Activated CD8-positive, alpha-beta memory T cell treated with anti-CD3 and anti-CD28 coated beads, Interleukin-2, amount 10 ng/mL, durations not matched to agents 7 days and 5 days (primary cell): ENCODE measurements around the gene U2SURP. TPM values are rescaled to one million over a fixed set of nuclear protein-coding genes. Genes with fewer than 3 reads are reported as not detected.
"Not testable (repeated sequence)": the region's sequence is repeated elsewhere in the genome, so short reads cannot be mapped to it uniquely, and the experiment has no call there.

ENCODE experiments used
- ATAC-seq: fragments of 150-1000 bp; cut with Tn5 transposase; one replicate; pipeline ENCODE4 v1.10.0; 2021; ENCODE audit warnings: moderate library complexity
- CTCF ChIA-PET: fragments of 350-600 bp; sonication (Branson Sonifier 250); formaldehyde crosslinking; loops from one replicate; lab custom pipeline; 2021; ENCODE audit warnings: antibody characterized with exemption; lab: Charles Lee
- DNase-seq: peaks from one replicate; pipeline ENCODE4 v3.0.0-alpha.2; 2020
- H3K27ac Mint-ChIP-seq: one replicate; pipeline ENCODE4 v1.8.0; 2021; ENCODE audit warnings: mild to moderate bottlenecking, mixed read lengths
- H3K27me3 Mint-ChIP-seq: one replicate; pipeline ENCODE4 v1.8.0; 2021; ENCODE audit warnings: mixed read lengths
- H3K36me3 Mint-ChIP-seq: one replicate; pipeline ENCODE4 v1.8.0; 2021; ENCODE audit warnings: mild to moderate bottlenecking, mixed read lengths
- H3K4me1 Mint-ChIP-seq: one replicate; pipeline ENCODE4 v1.8.0; 2021; ENCODE audit warnings: mixed read lengths
- H3K4me3 Mint-ChIP-seq: one replicate; pipeline ENCODE4 v1.8.0; 2021; ENCODE audit warnings: mild to moderate bottlenecking, moderate library complexity, mixed read lengths
- H3K9me3 Mint-ChIP-seq: one replicate; pipeline ENCODE4 v1.8.0; 2022; ENCODE audit warnings: low read depth, mixed read lengths
- total RNA-seq, 2 experiments: library from RNA; stranded (reverse); gene quantifications; one replicate each; pipeline ENCODE4 v1.2.3, GENCODE V29; 2021

Gene U2SURP
- total RNA-seq, 2 experiments from 2014 or later, result 155 to 163 TPM

GRCh38 chr3:143002083-143002712 lies 828 bp downstream of the U2SURP start:
- CTCF ChIA-PET, result interaction anchor here (0.9 to 4.7 kb wide), 13 partner anchors 8 to 1771 kb away, joined by 3 to 38 read pairs (median 4); partner anchors contain the start of genes ATR, DIPK2A and PXYLP1
- Mint-ChIP-seq H3K36me3 (peaks cover 5% of the 10 kb centered on the region), H3K4me1 (peaks cover 44% of the 10 kb centered on the region), H3K9me3 (no peaks in the 10 kb centered on the region), H3K27me3 (peaks cover 7% of the 10 kb centered on the region), H3K4me3 (peak overlapping the region; percentile 98), H3K27ac (peak overlapping the region; percentile 98)
- ATAC-seq, result peak; percentile 51
- DNase-seq, result peak; percentile 56

DNA sequence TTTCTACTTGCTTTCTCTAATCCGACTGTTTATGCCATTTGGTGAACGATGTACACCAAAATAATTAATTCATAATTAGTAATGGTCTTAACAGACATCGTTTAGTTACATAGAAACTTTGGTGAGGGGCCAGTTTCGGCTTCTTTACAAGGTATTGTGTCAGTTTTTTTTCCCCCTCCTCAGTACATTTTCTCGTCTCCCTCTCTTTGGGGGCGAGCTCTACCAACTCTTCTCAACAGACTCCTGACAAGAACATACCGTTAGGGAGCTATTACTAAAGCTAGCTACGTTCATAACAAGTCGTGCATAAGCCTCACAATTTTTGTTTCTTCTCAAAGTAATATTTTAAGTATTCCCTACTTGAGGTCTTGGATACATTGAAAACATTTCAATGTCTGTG lies 1.4 kb downstream of the U2SURP start:
- no peak for ATAC-seq
- peaks cover 7% of the 10 kb centered on the region for H3K36me3 Mint-ChIP-seq
- CTCF ChIA-PET, result interaction anchor here (0.9 to 4.7 kb wide), 7 partner anchors 11 to 969 kb away, joined by 3 to 38 read pairs (median 4); partner anchors contain the start of gene DIPK2A
- H3K27me3 Mint-ChIP-seq, result peaks cover 2% of the 10 kb centered on the region
- H3K4me3 Mint-ChIP-seq, result peak overlapping the region; percentile 98
- peak overlapping the region; percentile 98 for H3K27ac Mint-ChIP-seq
- H3K4me1 Mint-ChIP-seq, result peaks cover 48% of the 10 kb centered on the region
- no peaks in the 10 kb centered on the region for H3K9me3 Mint-ChIP-seq
- no peak for DNase-seq

GRCh38 chr3:143004823-143005222 lies 3.5 kb downstream of the U2SURP start:
- peaks cover 7% of the 10 kb centered on the region for H3K36me3 Mint-ChIP-seq
- CTCF ChIA-PET, result interaction anchor here (4.7 kb wide), 1 partner anchor 9 kb away, joined by 38 read pairs; no protein-coding TSS in a partner anchor
- H3K9me3 Mint-ChIP-seq, result no peaks in the 10 kb centered on the region
- H3K27ac Mint-ChIP-seq, result peak overlapping the region; percentile 77
- peak overlapping the region; percentile 58 for H3K4me3 Mint-ChIP-seq
- peaks cover 56% of the 10 kb centered on the region for H3K4me1 Mint-ChIP-seq
- no peaks in the 10 kb centered on the region for H3K27me3 Mint-ChIP-seq
- no peak for ATAC-seq
- no peak for DNase-seq

GRCh38 chr3:143010024-143010423 lies 8.7 kb downstream of the U2SURP start:
- H3K4me3 Mint-ChIP-seq, result no peak overlapping the region
- peaks cover 65% of the 10 kb centered on the region for H3K4me1 Mint-ChIP-seq
- no peak overlapping the region for H3K27ac Mint-ChIP-seq
- no peak for DNase-seq
- peaks cover 25% of the 10 kb centered on the region for H3K36me3 Mint-ChIP-seq
- no peaks in the 10 kb centered on the region for H3K9me3 Mint-ChIP-seq
- H3K27me3 Mint-ChIP-seq, result no peaks in the 10 kb centered on the region
- ATAC-seq, result no peak
- CTCF ChIA-PET, result interaction anchor here (0.7 to 1.4 kb wide), 2 partner anchors 9 to 431 kb away, joined by 3 read pairs; partner anchors contain the start of genes ATR and U2SURP

- H3K4me1 Mint-ChIP-seq, result peaks cover 58% of the 10 kb centered on the region
- peak overlapping the region; percentile 17 for H3K4me3 Mint-ChIP-seq
- no peaks in the 10 kb centered on the region for H3K9me3 Mint-ChIP-seq
- no peaks in the 10 kb centered on the region for H3K27me3 Mint-ChIP-seq
- CTCF ChIA-PET, result interaction anchor here (5.9 kb wide), 1 partner anchor 9 kb away, joined by 38 read pairs; the partner anchor contains the start of gene U2SURP
- H3K27ac Mint-ChIP-seq, result peak overlapping the region; percentile 78
- DNase-seq, result no peak
- ATAC-seq, result no peak
- H3K36me3 Mint-ChIP-seq, result peaks cover 27% of the 10 kb centered on the region
These were observed 10.3 kb downstream of the U2SURP start for GRCh38 chr3:143011705-143012104.

DNA sequence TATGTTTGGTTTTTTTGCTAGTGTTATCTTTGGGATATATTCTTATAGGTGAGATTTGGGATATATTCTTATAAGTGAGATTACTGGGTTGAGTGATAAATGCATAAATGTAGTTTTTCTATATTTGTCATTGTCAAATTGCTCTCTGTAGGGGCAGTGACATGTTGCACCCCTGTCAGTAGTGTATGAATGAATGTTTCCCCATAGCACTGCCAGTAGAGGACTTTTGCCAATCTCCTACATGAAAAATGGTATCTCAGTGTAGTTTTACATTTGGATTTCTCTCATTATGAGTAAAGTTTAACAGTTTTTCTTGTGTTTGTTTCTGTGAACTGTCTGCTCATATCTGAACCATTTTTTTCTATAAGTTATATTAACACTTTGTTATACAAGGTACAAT lies 13.6 kb downstream of the U2SURP start:
- DNase-seq (no peak), ATAC-seq (no peak)
- Mint-ChIP-seq H3K9me3 (no peaks in the 10 kb centered on the region), H3K27me3 (no peaks in the 10 kb centered on the region), H3K27ac (no peak overlapping the region), H3K4me3 (no peak overlapping the region), H3K4me1 (peaks cover 40% of the 10 kb centered on the region), H3K36me3 (peaks cover 44% of the 10 kb centered on the region)
- CTCF ChIA-PET, result interaction anchor here (5.9 kb wide), 1 partner anchor 12 kb away, joined by 38 read pairs; the partner anchor contains the start of gene U2SURP

GRCh38 chr3:143016321-143016972 lies 15.1 kb downstream of the U2SURP start:
- no peak overlapping the region for H3K27ac Mint-ChIP-seq
- H3K36me3 Mint-ChIP-seq, result peaks cover 47% of the 10 kb centered on the region
- ATAC-seq (no peak), DNase-seq (no peak)
- H3K4me3 Mint-ChIP-seq, result no peak overlapping the region
- no peaks in the 10 kb centered on the region for H3K9me3 Mint-ChIP-seq
- H3K27me3 Mint-ChIP-seq, result no peaks in the 10 kb centered on the region
- H3K4me1 Mint-ChIP-seq, result peaks cover 25% of the 10 kb centered on the region
- CTCF ChIA-PET, result interaction anchor here (0.6 to 5.9 kb wide), 2 partner anchors 9 to 14 kb away, joined by 3 to 38 read pairs; partner anchors contain the start of gene U2SURP

GRCh38 chr3:143024351-143024960 lies 23.1 kb downstream of the U2SURP start:
- CTCF ChIA-PET, result interaction anchor here (1.0 to 1.6 kb wide), 2 partner anchors 8 to 22 kb away, joined by 3 to 4 read pairs; no protein-coding TSS in a partner anchor
- Mint-ChIP-seq H3K4me3 (no peak overlapping the region), H3K36me3 (peaks cover 65% of the 10 kb centered on the region), H3K9me3 (no peaks in the 10 kb centered on the region), H3K27me3 (no peaks in the 10 kb centered on the region), H3K4me1 (no peaks in the 10 kb centered on the region), H3K27ac (no peak overlapping the region)
- ATAC-seq (no peak), DNase-seq (no peak)

DNA sequence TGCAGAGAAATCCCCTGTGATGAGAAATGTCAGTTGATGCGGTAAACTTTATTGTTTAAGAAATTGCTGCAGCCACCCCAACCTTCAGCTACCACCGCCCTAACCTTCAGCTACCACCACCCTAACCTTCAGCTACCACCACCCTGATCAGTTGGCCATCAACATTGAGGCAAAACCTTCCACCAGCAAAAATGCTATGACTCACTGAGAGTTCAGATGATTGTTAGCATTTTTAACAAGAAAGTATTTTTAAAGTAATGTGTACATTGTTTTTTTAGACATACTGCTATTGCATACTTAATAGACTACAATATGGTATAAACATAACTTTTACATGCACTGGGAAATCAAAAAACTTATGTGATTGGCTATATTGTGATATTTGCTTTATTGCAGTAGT lies 30.0 kb downstream of the U2SURP start:
- CTCF ChIA-PET, result no interaction called here
- no peak for DNase-seq
- H3K27ac Mint-ChIP-seq, result no peak overlapping the region

GRCh38 chr3:143031796-143032387 lies 30.5 kb downstream of the U2SURP start:
- H3K9me3 Mint-ChIP-seq, H3K27me3 Mint-ChIP-seq, DNase-seq, H3K27ac Mint-ChIP-seq, CTCF ChIA-PET, ATAC-seq, H3K4me3 Mint-ChIP-seq: not testable (repeated sequence)
- H3K36me3 Mint-ChIP-seq, result peaks cover 61% of the 10 kb centered on the region
- peaks cover 13% of the 10 kb centered on the region for H3K4me1 Mint-ChIP-seq

More for the DNA sequence above, 30.0 kb downstream of the U2SURP start:
- Mint-ChIP-seq H3K4me1 (peaks cover 8% of the 10 kb centered on the region), H3K9me3 (no peaks in the 10 kb centered on the region), H3K36me3 (peaks cover 58% of the 10 kb centered on the region), H3K27me3 (no peaks in the 10 kb centered on the region), H3K4me3 (no peak overlapping the region)
- ATAC-seq, result no peak

DNA sequence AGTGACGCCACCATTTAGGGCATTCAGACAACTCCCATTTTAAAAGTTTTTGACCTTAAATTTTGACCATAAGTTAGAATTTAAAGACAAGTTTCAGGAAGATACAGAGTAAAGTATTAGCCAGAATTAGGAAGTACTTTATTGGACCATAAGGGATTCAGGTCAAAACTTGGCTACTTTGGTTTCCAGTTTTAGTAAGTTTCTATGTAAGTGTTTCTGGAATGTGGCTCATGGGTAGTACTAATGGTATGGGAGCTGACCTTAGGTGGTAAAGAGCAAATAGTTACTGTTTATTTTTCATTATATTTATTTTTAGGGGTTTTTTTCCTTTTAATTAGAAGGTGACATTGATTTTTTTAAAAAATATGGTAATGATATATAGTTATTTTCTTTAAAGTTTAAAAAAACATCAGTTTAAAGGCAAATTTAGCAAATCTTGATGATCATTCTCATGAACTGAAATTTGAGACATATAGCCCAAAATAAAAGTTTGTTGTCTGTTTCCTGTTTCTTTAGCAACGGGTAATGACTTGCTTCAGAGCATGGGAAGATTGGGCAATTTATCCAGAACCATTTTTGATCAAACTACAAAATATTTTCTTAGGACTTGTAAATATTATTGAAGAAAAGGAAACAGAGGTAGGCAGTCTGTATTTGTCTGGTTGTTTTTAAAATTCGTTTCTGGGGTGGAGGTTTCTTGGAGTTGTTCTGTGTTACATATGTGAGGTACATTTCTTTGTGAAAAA lies 34.3 kb downstream of the U2SURP start:
- no peaks in the 10 kb centered on the region for H3K27me3 Mint-ChIP-seq
- CTCF ChIA-PET, result no interaction called here

DNA sequence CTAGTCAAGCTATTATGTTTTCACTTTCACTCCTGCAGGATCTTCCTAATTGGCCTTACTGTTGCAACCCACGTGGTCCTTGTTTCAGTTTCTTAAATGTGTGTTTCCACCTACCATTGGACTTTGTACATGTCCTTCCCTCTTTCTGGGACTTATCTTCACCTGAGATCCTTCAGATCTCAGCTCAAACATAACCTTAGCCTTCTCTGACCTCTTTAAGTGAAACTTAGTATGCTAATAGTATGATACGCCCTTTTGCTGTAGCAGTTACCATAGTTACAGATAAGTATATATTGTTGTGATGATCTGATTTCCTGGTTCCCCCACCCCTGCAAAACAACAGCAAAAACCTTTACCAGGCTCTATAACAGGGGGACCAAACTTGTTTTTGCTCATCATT lies 35.2 kb downstream of the U2SURP start:
- Mint-ChIP-seq H3K27me3 (no peaks in the 10 kb centered on the region), H3K36me3 (peaks cover 42% of the 10 kb centered on the region), H3K9me3 (no peaks in the 10 kb centered on the region), H3K4me1 (peaks cover 17% of the 10 kb centered on the region), H3K27ac (peak overlapping the region; percentile 37), H3K4me3 (no peak overlapping the region)
- ATAC-seq (peak; percentile 63), DNase-seq (no peak)
- CTCF ChIA-PET, result interaction anchor here (0.8 to 1.0 kb wide), 2 partner anchors 9 to 17 kb away, joined by 3 to 4 read pairs; no protein-coding TSS in a partner anchor

More for the DNA sequence above, 34.3 kb downstream of the U2SURP start:
- no peak for ATAC-seq
- Mint-ChIP-seq H3K36me3 (peaks cover 48% of the 10 kb centered on the region), H3K27ac (peak overlapping the region; percentile 48), H3K9me3 (no peaks in the 10 kb centered on the region), H3K4me3 (no peak overlapping the region), H3K4me1 (peaks cover 17% of the 10 kb centered on the region)
- no peak for DNase-seq
